ENCODE measurements around the gene FAM3B.
"Not testable (repeated sequence)": the region's sequence is repeated elsewhere in the genome, so short reads cannot be mapped to it uniquely, and the experiment has no call there.

Gene FAM3B

DNA sequence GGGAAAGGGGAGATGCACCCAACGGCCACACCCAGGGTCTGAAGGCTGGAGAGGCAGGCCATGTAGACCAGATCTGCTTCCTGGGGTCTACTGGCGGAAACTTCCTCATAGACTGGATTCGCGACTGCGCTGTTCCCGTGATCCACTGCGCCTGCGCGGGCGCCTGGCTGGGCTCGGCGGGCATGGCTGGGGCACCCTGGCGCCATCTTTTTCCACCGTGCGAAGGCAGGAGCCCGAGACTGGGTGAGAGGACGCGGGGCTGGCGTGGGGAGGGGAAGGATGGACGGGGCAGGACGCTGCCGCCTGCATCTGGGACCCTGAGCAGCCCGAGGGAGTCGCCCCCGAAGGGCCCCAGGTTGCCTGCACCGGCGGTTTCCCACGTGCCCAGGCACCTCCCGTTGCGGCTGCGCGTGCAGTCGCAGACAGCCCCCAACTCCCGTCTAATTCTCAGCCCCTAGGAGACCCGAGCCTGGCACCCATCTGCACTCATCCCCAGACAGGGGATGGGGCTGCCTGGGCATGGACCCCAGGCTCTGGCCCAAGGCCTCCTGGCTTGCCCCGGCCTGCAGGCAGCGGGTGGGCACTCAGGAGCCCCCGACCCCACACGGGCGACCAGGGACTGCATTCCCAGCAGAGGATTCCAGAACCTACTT is 12.4 kb upstream of the FAM3B start:
- DNase-seq (ENCODE audit: low spot score) = no peak
- TF ChIP-seq, protein P1, sequence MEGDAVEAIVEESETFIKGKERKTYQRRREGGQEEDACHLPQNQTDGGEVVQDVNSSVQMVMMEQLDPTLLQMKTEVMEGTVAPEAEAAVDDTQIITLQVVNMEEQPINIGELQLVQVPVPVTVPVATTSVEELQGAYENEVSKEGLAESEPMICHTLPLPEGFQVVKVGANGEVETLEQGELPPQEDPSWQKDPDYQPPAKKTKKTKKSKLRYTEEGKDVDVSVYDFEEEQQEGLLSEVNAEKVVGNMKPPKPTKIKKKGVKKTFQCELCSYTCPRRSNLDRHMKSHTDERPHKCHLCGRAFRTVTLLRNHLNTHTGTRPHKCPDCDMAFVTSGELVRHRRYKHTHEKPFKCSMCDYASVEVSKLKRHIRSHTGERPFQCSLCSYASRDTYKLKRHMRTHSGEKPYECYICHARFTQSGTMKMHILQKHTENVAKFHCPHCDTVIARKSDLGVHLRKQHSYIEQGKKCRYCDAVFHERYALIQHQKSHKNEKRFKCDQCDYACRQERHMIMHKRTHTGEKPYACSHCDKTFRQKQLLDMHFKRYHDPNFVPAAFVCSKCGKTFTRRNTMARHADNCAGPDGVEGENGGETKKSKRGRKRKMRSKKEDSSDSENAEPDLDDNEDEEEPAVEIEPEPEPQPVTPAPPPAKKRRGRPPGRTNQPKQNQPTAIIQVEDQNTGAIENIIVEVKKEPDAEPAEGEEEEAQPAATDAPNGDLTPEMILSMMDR (IDR thresholded peaks at IDR 0.05; ENCODE audit: extremely low read depth, missing control alignments) = no peak

DNA sequence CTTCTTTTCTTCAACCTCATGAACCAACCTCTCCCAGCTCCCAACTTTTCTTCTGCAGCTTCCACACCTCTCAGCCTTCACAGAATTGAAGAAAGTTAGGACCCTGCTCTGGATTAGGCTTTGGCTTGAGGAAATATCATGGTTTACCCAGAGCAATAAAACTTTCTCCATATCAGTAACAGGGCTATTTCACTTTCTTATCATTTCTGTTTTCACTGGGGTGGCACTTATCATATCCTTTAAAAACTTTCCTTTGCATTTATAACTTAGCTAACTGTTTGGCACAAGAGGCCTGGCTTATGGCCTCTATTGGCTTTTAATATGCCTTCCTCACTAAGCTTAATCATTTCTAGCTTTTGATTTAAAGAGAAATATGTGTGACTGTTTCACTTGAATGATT is 9.4 kb upstream of the FAM3B start:
- no peak for DNase-seq (ENCODE audit: low spot score)
- TF ChIP-seq, protein P1 (IDR thresholded peaks at IDR 0.05; ENCODE audit: extremely low read depth, missing control alignments) = no peak

DNA sequence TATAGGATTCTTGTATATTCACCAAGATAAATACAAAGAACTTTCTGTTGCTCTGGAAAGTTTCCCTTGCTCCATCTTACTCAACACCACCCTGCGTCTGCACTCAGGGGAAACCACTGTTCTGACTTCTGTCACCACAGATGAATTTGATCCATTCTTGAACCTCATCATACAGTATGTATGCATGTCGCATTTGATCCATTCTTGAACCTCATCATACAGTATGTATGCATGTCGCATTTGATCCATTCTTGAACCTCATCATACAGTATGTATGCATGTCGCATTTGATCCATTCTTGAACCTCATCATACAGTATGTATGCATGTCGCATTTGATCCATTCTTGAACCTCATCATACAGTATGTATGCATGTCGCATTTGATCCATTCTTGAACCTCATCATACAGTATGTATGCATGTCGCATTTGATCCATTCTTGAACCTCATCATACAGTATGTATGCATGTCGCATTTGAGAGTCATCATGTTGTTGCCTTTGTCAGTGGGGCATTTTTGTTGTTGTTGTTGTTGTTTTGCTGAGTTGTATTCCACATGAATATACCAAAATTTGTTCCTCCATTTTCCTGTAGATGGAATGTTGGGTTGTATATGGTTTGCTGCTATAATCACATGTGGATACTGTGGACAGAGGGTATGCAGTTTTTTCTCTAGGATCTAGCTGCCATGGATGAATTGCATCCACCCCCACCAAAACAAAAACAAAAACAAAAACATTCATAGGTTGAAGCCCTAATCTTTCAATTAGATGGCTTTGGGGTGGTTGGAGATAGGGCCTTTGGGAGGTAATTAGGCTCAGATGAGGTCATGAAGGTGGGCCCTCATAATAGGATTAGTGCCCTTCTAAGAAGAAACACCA is 3.1 kb upstream of the FAM3B start:
- DNase-seq (ENCODE audit: low spot score) = not testable (repeated sequence)

DNA sequence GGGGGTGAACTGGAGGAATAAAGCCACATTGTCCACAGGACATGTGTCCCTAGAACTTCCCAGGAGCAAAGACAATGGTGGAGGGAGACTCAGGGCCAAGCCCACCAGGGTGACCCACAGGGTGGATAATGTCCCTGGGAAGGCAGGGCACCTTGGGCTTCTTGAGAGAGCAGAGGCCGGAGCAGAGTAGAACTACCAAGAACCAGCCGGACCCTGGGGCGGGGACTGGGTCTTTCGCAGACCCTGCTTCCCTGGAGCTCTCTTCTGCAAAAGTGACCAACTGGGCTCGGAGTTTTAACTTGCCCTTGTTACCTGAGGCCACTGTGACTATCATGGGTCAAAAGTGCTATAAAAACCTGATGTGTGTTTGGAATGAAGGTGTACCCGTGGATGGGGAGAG is 875 bp upstream of the FAM3B start:
- no peak for DNase-seq (ENCODE audit: low spot score)
- TF ChIP-seq, protein P1 (IDR thresholded peaks at IDR 0.05; ENCODE audit: extremely low read depth, missing control alignments) = no peak

DNA sequence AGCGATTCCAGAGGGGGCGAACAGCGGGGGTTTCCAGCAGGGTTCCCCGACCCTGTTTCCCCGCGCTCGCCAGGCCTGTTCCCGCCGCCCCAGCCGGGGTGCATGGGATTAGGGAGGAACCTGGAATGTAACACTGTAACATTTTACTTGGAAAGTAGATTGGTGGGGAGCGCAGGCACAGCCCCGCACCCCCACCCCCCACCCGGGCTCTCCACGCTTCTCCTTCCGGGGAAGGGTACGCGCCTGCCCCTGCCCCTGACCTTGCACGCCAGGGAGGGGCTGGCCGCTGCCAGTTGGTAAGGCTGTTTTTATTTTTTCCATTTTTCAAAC is 427 bp downstream of the FAM3B start:
- TF ChIP-seq, protein P1 (IDR thresholded peaks at IDR 0.05; ENCODE audit: extremely low read depth, missing control alignments) = no peak
- DNase-seq (ENCODE audit: low spot score) = no peak

DNA sequence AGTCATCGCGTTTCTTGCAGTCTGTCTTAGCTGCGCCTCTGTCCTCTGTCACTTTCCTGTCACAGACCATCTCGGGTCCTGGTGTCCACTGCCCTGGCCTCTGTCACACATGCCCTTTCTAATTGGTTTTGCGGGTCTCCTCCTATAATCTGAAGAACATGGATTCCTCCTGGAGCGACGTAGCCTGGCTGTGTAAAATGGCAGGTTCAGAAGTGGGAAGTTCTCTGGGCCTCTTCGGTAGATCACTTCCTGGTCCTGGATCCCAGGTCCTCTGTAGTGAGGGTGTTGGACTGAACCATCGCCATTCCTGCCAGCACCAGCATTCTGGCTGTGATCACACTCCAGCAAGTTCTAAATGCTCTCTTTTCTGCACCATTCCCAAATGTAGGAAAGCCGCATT is 857 bp downstream of the FAM3B start:
- no peak for DNase-seq (ENCODE audit: low spot score)

DNA sequence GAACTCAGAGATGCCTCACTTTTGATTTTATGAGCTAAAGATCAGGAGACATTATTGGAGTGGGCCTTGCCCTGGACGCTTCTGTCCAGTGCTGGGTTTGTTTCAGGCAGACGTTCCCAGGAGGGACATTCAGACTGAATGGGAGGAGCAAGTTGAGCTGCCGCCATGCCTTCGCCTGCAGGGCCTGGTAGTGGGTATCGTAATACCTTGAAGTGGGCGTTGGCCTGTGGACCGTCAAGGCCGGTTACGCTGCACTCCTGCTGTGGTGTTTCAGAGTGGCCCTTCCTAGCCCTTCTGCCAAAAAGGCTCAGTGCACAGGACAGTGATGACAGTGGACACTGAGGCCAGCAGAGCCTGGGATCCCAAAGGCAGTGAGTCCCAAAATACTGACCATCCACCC is 1.6 kb downstream of the FAM3B start:
- TF ChIP-seq, protein P1 (IDR thresholded peaks at IDR 0.05; ENCODE audit: extremely low read depth, missing control alignments) = no peak
- no peak for DNase-seq (ENCODE audit: low spot score)

More for the DNA sequence above, 857 bp downstream of the FAM3B start:
- TF ChIP-seq, protein P1 (IDR thresholded peaks at IDR 0.05; ENCODE audit: extremely low read depth, missing control alignments) = no peak
